ENCODE data around the gene TBKBP1. TPM values are rescaled to one million over a fixed set of nuclear protein-coding genes. Genes with fewer than 3 reads are reported as not detected.
"Not testable (repeated sequence)": the region's sequence is repeated elsewhere in the genome, so short reads cannot be mapped to it uniquely, and the experiment has no call there.

Gene TBKBP1
- total RNA-seq, 2 donors from 2014 or later = 8.0 to 13.2 TPM

GRCh38 chr17:47676199-47676472 is 17.8 kb upstream of the TBKBP1 start:
- intact Hi-C loops (cut with DNase I) = no loop called here
- H3K36me3 ChIP-seq (replicated peaks in 1 of 2; ENCODE audit: insufficient read depth in 1 of 2, low read depth in 2 of 2) = peaks cover 8 to 66% of the 10 kb centered on the region in 2 donors

GRCh38 chr17:47676510-47677165 is 17.3 kb upstream of the TBKBP1 start:
- Histone ChIP-seq H3K27me3 (no peaks in the 10 kb centered on the region), H3K27ac (no peak overlapping the region), H3K36me3 (replicated peaks in 1 of 2; ENCODE audit: insufficient read depth in 1 of 2, low read depth in 2 of 2) (peaks cover 8 to 65% of the 10 kb centered on the region in 2 donors), H3K4me1 (no peaks in the 10 kb centered on the region), H3K9me3 (no peaks in the 10 kb centered on the region), H3K4me3 (no peak overlapping the region)
- DNase-seq (no peak), ATAC-seq (no peak)
- no peak for TF ChIP-seq CTCF (IDR thresholded peaks at IDR 0.05)
- no peak for TF ChIP-seq POLR2A (IDR thresholded peaks at IDR 0.05)
- intact Hi-C loops (cut with DNase I) = no loop called here
- WGBS, 2 donors = 67 to 76% methylated on average over 7 of the region's 7 CpGs

More at GRCh38 chr17:47676199-47676472, 17.8 kb upstream of the TBKBP1 start:
- no peak overlapping the region for H3K27ac ChIP-seq
- no peak overlapping the region for H3K4me3 ChIP-seq
- ATAC-seq = no peak
- H3K4me1 ChIP-seq = no peaks in the 10 kb centered on the region
- no peaks in the 10 kb centered on the region for H3K9me3 ChIP-seq
- TF ChIP-seq POLR2A (IDR thresholded peaks at IDR 0.05) (no peak), CTCF (IDR thresholded peaks at IDR 0.05) (no peak)
- no peak for DNase-seq
- no peaks in the 10 kb centered on the region for H3K27me3 ChIP-seq
- 93 to 95% methylated on average over 4 of the region's 4 CpGs for WGBS, 2 donors

- intact Hi-C loops (cut with DNase I) = no loop called here
- 72 to 88% methylated on average over 7 of the region's 7 CpGs for WGBS, 2 donors
- H3K27me3 ChIP-seq = no peaks in the 10 kb centered on the region
- H3K9me3 ChIP-seq = no peaks in the 10 kb centered on the region
- DNase-seq (no peak), ATAC-seq (no peak)
- TF ChIP-seq CTCF (IDR thresholded peaks at IDR 0.05) (no peak), POLR2A (IDR thresholded peaks at IDR 0.05) (no peak)
- no peaks in the 10 kb centered on the region for H3K4me1 ChIP-seq
- H3K4me3 ChIP-seq = no peak overlapping the region
- H3K27ac ChIP-seq = no peak overlapping the region
- peaks cover 8 to 64% of the 10 kb centered on the region in 2 donors for H3K36me3 ChIP-seq (replicated peaks in 1 of 2; ENCODE audit: insufficient read depth in 1 of 2, low read depth in 2 of 2)
These were observed 15.8 kb upstream of the TBKBP1 start for GRCh38 chr17:47678196-47678595.

GRCh38 chr17:47682138-47682537 is 11.8 kb upstream of the TBKBP1 start:
- intact Hi-C loops (cut with DNase I) = no loop called here
- Histone ChIP-seq H3K4me3 (no peak overlapping the region), H3K27me3 (no peaks in the 10 kb centered on the region), H3K9me3 (no peaks in the 10 kb centered on the region), H3K36me3 (replicated peaks in 1 of 2; ENCODE audit: insufficient read depth in 1 of 2, low read depth in 2 of 2) (peaks cover 8 to 40% of the 10 kb centered on the region in 2 donors), H3K4me1 (peaks cover 16% of the 10 kb centered on the region), H3K27ac (no peak overlapping the region)
- no peak for ATAC-seq
- no peak for DNase-seq
- WGBS, 2 donors = 92 to 98% methylated on average over 2 of the region's 2 CpGs
- TF ChIP-seq CTCF (IDR thresholded peaks at IDR 0.05) (no peak), POLR2A (IDR thresholded peaks at IDR 0.05) (no peak)

- ATAC-seq; H3K9me3 ChIP-seq; H3K4me3 ChIP-seq; H3K27ac ChIP-seq; H3K27me3 ChIP-seq; intact Hi-C loops (cut with DNase I); DNase-seq: not testable (repeated sequence)
- Histone ChIP-seq H3K36me3 (replicated peaks in 1 of 2; ENCODE audit: insufficient read depth in 1 of 2, low read depth in 2 of 2) (peaks cover 8 to 36% of the 10 kb centered on the region in 2 donors), H3K4me1 (peaks cover 17% of the 10 kb centered on the region)
- WGBS, 2 donors = 78 to 82% methylated on average over 4 of the region's 4 CpGs
These were observed 11.2 kb upstream of the TBKBP1 start for GRCh38 chr17:47682727-47683126.

Data from body of pancreas (tissue), 4 donors.